GM19023 (cell line): ENCODE results near the gene PIGZ.
"Not testable (repeated sequence)": the region's sequence is repeated elsewhere in the genome, so short reads cannot be mapped to it uniquely, and the experiment has no call there.

ENCODE experiments used
- ATAC-seq: cut with Tn5 transposase; IDR thresholded peaks from one replicate; pipeline ENCODE4 v1.9.1; 2021; ENCODE audit warnings: mild to moderate bottlenecking, moderate library complexity; ENCODE audit not compliant: unreplicated experiment

The PIGZ gene

DNA sequence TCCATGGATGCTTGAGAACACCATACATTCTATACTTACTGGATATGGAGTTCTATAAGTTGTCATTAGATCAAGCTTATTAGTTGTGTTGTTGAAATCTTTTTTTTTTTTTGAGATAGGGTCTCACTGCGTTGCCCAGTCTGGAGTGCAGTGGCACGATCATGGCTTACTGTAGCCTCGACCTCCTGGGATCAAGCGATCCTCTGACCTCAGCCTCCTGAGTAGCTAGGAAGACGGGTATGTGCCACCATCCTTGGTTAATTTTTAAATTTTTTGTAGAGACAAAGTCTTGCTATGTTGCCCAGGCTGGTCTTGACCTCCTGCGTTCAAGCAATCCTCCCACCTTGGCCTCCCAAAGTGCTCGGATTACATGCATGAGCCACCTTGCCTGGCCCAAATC is 13.8 kb downstream of the PIGZ start:
- ATAC-seq, result no peak

DNA sequence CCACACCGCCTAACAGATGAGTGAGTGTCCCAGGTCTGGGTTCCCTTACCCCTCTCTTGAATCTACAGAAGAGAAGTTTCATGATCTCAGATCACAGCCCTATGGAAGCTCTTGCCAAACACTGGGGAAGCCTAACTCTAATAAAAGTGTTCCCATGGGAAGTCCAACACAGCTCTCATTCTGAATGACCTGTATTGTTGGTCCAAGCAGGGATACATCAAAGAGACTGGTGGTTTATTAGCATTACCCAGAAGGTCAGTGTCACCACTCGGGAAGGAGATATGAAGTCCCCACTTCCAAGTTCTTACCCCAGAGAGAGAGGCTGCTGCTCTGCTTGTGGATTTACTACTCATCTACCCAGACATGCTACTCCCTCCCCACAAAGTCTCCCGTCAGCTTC is 17.3 kb downstream of the PIGZ start:
- ATAC-seq, result no peak

DNA sequence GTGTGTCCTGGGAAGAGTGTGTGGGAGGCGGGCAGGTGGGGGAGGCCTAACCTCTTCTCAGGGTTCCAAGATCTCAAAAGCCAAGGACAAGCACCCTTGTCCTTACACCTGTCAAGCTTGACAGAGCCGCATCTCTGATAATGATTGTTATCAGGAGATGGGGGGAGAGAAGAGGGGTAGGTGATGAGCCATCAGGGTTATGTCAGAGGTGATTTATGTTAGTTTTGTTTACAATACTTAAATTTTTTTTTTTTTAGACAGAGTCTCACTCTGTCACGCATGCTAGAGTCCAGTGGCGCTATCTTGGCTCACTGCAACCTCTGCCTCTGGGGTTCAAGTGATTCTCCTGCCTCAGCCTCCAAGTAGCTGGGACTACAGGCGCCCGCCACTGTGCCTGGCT is 18.9 kb downstream of the PIGZ start:
- no peak for ATAC-seq

DNA sequence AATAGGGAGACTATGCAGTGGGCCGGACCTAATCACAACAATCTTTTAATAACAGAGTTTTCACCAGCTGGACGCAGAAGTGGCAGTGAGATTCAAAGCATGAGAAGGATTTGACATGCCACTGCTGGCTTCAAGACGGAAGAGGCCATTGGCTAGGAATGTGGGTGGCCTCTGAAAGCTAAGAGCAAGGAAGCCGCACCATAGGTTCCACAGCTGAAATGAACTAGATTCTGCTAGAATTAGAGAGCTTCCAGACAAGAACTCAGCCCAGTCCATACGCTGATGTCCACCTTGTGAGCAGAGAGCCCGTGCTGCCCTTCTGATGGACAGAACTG is 19.4 kb downstream of the PIGZ start:
- ATAC-seq, result no peak

DNA sequence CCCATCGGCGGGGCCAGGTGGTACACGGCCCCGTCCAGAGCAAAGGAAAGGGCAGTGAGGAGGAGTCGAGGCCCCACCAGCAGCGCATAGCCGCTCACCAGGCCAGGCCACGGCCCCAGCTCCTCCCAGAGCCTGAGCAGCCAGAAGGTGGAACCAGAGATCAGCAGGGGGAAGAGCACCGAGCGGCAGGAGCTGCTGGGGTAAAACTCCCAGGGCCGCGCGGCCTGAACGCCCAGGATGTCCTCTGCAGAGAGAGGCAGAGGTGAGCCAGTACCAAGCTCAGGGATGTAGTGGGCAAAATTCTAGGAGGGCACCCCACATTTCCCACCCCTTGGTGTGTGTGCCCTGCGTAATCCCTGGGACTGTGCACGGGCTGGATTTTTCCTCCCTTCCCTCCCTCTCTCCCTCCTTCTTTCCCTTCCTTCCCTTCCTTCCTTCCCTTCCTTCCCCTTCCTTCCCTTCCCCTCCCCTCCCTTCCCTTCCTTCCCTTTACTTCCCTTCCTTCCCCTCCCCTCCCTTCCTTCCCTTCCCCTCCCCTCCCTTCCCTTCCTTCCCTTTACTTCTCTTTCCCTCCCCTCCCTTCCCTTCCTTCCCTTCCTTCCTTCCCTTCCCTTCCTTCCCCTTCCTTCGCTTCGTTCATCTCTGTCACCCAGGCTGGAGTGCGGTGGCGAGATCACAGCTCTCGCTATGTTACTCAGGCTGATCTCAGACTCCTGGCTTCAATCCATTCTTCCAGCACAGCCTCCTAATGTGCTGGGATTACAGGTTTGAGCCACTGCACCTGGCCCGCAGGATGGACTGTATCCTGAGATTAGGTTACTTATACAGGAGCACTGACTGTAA is 20.0 kb downstream of the PIGZ start:
- ATAC-seq, result no peak

DNA sequence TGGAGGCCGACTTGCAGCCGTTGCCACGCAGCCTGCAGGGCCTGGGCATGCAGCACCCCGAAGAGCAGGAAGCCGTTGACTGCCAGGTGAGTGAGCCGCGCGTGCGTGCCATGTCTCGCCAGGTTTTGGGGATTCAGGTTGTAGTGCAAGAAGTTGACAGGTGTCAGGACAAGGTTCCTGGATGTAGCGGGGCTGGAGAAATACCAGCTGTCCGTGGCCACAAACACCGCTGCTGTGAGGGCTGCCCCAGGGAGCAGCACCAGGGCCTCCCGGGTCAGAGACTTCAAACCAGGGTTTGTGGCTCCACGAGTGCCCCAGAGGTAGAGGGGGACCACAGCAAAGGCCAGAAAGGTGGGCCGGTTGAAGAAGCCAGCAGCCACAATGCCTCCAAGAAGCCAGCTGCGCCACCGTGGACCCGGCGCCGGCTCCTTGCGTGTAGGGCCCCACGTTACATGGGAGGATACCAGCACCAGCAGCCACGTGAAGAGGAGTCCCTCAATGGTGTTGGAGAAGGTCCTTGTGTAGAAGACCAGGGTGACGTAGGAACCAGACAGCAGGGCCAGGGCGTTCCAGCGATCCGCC is 20.7 kb downstream of the PIGZ start:
- no peak for ATAC-seq

DNA sequence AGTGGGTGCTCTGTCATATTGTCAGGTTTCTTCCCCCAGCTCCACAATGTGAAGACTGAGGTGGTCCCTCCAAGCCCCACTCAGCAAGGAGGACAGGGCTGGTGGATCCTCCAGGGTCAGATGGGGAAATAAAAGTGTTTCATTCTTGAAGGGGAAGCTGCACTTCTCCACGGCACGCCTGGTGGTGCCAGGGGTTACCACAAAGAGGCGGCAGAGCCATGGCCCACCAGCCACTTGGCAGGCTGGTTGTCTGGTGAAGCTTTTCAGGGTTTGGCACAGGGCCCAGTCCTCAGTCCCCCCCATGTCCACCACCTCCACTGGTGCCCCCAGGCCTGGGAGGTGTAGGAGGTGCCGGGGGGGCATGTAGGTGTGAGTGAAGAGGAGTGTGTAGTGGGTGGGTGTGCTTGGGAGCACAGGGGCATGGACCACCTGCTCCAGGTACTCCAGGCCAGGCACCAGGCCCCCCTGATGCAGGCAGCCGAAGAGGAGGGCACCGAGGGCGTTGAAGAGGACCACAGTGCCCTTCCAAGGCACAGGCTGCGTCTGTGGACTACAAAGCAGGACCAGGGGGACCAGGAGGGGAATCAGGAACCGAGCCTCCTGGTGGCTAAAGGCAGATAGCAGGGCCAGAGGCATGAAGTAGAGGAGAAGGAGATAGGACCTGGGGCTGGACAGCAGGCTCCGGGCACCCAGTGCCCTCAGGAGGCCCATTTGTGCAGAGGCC is 21.3 kb downstream of the PIGZ start:
- ATAC-seq, result no peak

DNA sequence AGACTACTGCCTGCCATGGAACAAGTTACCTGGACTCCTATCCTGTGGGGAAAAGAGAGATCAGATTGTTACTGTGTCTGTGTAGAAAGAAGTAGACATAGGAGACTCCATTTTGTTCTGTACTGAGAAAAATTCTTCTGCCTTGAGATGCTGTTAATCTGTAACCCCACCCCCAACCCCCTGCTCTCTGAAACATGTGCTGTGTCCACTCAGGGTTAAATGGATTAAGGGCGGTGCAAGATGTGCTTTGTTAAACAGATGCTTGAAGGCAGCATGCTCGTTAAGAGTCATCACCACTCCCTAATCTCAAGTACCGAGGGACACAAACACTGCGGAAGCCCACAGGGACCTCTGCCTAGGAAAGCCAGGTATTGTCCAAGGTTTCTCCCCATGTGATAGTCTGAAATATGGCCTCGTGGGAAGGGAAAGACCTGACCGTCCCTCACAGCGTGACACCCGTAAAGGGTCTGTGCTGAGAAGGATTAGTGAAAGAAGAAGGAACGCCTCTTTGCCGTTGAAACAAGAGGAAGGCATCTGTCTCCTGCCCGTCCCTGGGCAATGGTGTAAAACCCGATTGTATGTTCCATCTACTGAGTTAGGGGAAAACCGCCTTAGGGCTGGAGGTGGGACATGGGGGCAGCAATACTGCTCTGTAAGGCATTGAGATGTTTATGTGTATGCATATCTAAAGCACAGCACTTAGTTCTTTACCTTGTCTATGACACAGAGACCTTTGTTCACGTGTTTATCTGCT is 24.4 kb downstream of the PIGZ start:
- ATAC-seq, result not testable (repeated sequence)

DNA sequence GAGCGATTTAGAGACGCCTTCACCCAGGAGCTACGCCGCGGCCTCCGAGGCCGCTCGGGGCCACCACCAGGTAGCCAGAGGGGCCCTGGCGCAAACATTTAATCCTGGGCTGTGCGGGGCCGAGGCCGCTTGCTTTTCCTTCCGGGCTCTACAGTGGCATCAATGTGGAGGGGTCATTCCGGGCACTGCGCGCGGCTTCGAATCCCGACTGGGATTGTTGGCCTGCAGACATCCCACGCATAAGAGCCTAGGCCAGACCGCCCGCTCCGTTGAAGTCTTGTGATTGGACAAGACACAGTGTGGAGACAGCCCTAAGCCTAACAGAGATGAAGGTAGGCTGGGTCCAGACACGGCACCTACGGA is 25.7 kb downstream of the PIGZ start:
- peak; percentile 6 for ATAC-seq

DNA sequence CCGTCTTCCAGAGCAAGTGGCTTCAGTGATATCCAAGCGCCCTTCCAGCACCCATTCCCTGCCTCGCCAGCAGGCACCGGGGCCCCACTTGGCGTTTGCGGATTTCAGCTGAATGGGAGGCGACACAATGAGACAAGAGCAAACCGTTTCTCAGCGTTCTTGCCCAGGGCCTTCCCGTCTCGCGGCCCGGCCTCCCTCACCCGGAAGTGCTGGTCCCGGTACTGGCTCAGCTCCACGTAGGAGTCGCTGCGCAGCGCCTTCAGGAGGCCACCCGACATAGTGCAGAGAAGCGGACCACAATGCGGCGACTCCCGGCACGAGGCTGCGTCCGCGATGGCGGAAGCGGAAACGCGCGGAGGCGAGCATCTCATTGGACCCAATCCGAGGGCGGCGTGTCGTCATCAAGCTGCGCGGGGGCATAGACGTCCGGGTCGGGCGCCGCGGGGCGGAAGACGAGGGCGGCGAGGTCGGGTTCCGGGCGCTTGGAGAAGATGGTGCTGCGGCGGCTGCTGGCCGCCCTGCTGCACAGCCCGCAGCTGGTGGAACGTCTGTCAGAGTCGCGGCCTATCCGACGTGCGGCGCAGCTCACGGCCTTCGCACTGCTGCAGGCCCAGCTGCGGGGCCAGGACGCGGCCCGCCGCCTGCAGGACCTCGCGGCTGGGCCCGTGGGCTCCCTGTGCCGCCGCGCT is 26.3 kb downstream of the PIGZ start, which contains the start of gene NCBP2:
TSS of gene NCBP2 (minus strand) at position 303 of the 689 bp plus-strand sequence. CDS start at position 278, 25 bp downstream.
- peak; percentile 93 for ATAC-seq

DNA sequence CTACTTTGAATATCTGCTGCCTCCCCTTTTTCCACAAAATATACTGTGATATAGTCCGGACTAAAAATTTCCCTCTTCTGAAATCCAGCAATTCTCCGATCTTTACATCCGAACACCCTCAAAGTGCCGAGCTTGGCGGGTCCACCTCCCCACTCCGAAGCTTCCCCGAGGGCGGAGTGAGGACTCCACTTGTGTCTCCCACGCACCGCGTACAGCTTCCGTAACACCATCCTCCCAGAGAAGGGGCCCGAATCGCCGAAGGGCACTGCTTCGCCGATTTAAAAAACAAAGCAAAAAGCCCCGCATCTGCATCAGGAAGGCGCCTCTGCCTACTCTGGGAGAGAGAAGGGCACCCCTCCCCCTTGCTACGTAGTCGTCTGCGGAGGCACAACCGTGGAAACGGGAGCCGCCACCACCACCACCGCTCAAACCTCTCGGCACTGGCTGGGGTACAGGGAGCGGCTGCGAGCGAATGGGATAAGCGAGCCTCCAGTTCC is 26.9 kb downstream of the PIGZ start:
- peak; percentile 27 for ATAC-seq

DNA sequence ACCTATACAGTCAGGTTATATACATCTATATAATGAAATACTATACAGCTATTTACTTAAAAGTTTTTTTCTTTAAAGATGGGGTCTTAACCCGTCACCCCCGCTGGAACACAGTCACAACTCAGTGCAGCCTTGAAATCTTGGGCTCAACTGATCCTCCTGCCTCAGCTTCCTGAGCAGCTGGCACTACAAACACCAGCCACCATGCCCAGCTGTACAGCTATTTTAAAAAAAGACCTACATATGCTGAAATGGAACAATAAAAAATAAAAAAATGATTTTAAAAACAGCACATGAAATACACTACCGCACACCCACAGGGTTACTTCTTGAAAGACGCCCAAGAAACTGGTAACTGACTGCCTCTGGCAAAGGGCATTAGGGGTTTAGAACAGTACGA is 30.1 kb downstream of the PIGZ start:
- no peak for ATAC-seq

DNA sequence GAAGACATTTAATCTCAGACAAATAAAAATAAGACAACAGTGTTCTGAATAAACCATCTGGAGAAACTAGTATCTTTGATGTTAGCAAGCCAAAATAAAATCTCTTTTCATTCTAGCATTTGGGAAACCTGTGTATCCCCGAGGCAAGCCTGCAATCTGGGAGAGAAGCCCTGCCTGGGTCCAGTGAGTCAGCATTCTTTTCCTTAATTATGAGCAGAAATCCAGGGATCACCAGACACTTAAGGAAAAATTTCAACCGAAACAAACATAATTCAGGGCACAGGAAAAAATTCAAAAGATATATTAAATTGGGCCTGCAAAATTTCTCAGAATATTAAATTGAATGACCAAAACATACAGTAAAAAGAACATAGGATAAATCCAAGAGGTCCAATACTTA is 30.5 kb downstream of the PIGZ start:
- no peak for ATAC-seq

DNA sequence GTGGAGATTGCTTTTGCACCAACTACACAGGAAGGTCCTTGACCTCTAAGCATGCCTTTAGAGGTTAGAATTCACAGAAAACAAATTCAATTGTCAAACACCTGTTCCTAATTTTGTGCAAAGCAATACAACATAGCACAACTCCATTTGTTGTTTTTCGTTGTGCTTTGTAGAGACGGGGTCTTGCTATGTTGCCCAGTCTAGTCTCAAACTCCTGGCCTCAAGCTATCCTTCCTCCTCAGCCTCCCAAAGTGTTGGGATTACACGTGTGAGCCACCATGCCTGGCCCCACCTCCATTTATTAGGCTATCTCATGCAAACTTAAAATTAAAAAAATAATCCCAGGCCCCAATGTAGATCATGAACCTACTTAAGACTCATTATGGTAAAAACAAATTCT is 32.3 kb downstream of the PIGZ start:
- ATAC-seq, result no peak

DNA sequence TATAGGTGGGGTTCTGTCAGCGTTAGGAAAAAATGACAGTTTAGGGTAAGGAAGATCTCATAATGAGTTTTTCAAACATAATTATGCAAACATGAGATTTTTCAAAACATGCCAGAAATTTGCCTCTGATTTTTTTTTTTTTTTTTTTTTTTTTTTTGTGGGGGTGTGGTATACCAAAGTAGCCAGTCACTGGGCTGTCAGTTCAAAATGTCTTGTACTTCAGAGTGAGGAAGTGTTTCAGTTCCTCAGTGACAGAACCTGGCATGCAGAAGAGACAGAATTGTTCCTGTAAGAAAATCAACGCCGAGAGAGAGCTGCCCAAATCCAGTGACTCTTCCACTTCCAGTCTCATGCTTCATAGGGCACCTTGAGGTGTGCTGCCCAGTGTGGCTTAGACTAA is 36.0 kb downstream of the PIGZ start:
- no peak for ATAC-seq

DNA sequence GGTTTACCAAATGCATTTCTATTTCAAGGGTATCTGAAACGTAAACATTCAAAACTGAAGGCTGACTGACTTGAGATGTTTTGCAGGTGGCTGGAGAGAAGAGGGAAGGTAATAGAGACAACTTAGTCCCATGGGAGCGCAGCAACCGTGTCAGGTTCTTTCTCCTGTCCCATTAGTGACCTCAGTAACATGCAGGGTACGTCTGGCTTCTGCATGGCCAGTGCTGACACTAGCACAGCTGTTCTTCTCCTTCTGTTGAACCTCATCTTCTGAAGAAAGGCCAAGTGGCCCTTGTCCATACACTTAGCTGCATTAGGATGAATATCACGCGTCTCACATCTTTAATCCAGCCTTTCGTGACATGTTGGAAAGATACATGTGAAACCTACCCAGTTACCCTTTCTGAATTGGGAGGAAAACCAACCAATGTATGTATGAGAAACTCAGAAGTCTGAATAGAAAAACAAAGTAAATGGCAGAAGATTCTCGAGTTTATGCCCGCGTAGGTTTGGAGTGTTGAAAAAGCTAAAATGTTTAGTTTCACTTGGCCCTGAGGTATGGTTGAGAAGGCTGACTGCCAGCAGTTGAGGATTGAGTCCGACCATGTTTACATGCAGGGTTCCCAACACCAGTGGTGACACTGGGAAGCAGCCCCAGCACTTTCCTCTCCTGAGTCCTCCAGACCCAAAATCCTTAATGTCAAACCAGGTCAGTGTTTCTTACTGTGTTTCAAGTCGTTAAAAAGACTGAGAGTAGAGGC is 36.6 kb downstream of the PIGZ start:
- ATAC-seq, result no peak

DNA sequence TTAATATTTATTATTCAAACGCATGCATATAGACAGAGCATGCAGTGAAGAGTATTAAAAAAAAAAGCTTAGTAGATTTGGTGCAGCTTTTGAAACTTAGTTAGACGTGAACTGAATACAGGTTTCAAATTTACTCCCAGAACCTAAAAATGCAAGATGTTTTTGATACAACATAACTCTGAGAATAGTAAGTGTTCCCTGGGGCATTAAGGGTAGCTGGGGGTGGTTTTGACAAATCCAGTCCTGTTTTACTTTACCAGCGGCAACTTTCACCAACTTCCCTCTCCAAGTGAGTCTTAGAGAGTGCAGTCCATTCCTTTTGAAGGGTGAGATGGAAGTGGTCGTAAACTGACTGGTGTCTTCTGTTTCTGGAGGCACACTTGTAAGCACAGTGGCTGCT is 37.5 kb downstream of the PIGZ start:
- no peak for ATAC-seq

DNA sequence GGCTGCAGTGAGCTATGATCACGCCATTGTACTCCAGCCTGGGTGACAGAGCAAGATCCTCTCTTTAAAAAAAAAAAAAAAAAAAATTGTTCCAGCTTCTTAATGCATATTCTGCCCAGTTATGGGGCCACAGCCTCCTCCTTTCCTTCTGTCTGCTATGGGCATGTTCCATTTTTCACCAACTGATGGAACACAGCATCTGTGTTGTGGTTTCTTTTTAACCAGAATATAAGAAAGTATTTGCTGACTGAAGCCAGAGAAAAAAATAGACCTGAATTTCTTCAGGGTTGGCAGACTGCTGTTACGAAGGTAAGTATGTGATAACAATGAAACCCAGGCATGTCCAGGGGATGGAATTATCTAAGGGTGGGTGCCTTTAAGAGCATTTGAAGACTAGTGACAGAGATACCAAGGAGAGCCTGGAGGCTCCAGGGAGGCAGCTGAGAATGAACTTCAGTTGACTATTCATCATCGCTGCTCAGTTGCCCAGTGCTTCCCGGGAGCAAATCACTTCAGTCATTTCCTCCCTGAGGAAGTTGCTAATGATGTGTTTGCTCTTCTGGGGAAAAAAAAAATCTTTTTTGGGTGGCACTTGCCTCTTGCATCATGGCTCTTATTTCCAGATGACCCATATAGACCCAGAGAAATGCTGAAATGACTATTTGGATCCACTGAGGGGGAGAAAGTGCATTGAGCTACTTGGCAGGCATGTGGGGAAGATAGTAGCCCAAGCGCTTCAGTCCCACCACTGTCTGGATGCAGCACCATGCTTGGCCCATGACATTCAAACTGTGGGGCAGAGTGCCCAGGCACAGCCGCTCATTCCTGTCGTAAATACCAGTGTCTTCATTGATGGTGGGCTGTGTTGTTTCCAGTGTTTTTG is 40.8 kb downstream of the PIGZ start:
- ATAC-seq, result no peak

DNA sequence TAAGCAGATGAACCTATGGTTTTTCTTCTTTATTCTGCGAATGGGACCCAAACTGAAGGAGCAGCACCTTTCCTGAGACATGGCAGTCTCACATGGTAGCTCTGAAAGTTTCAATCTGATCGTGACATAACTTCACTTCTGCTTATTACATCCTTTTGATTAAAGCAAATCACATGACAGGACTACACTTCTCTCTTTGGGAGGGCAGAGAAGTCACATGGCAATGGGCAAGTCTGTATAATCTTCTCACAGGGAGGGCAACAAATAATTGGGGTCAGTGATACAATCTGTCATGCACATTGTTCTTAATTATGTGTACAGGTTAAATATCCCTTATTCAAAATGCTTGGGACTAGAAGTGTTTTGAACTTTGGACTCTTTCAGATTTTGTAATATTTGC is 47.9 kb downstream of the PIGZ start:
- ATAC-seq, result no peak
